ENCODE results near the gene DNAH9.
"Not testable (repeated sequence)": the region's sequence is repeated elsewhere in the genome, so short reads cannot be mapped to it uniquely, and the experiment has no call there.

Gene DNAH9

GRCh38 chr17:11924076-11924475, 325.8 kb downstream of the DNAH9 start:
- no peak for DNase-seq

GRCh38 chr17:11925262-11926021, 327.2 kb downstream of the DNAH9 start:
- DNase-seq, result no peak

GRCh38 chr17:11928436-11928835, 330.2 kb downstream of the DNAH9 start:
- DNase-seq, result no peak

- no peak for DNase-seq
Observed at GRCh38 chr17:11932337-11932898, 334.1 kb downstream of the DNAH9 start.

- no peak for DNase-seq
Observed at GRCh38 chr17:11935734-11936406, 337.6 kb downstream of the DNAH9 start.

- DNase-seq, result no peak
Observed at GRCh38 chr17:11940904-11941303, 342.6 kb downstream of the DNAH9 start.

- DNase-seq, result not testable (repeated sequence)
Observed at GRCh38 chr17:11943086-11943485, 344.8 kb downstream of the DNAH9 start.

GRCh38 chr17:11943759-11944347, 345.6 kb downstream of the DNAH9 start:
- DNase-seq, result no peak

GRCh38 chr17:11944587-11944986, 346.3 kb downstream of the DNAH9 start:
- no peak for DNase-seq

- no peak for DNase-seq
Observed at GRCh38 chr17:11948789-11949188, 350.5 kb downstream of the DNAH9 start.

- DNase-seq, result not testable (repeated sequence)
Observed at GRCh38 chr17:11949571-11949970, 351.3 kb downstream of the DNAH9 start.

- no peak for DNase-seq
Observed at GRCh38 chr17:11950771-11951519, 352.7 kb downstream of the DNAH9 start.

- no peak for DNase-seq
Observed at GRCh38 chr17:11952610-11953009, 354.3 kb downstream of the DNAH9 start.

- DNase-seq, result no peak
Observed at GRCh38 chr17:11953924-11954323, 355.7 kb downstream of the DNAH9 start.

GRCh38 chr17:11954936-11955335, 356.7 kb downstream of the DNAH9 start:
- no peak for DNase-seq

- DNase-seq, result no peak
Observed at GRCh38 chr17:11969565-11969964, 371.3 kb downstream of the DNAH9 start.

GRCh38 chr17:11972741-11973140, 374.5 kb downstream of the DNAH9 start:
- DNase-seq, result not testable (repeated sequence)

GRCh38 chr17:11979795-11980194, 381.5 kb downstream of the DNAH9 start:
- DNase-seq, result no peak

- no peak for DNase-seq
Observed at GRCh38 chr17:11980813-11981212, 382.5 kb downstream of the DNAH9 start.

- DNase-seq, result no peak
Observed at GRCh38 chr17:11981862-11982261, 383.6 kb downstream of the DNAH9 start.

GRCh38 chr17:11986179-11986941, 388.1 kb downstream of the DNAH9 start:
- no peak for DNase-seq

GRCh38 chr17:11986942-11987329, 388.7 kb downstream of the DNAH9 start:
- DNase-seq, result no peak
